SK-N-SH (cell line): ENCODE results near the gene MICB. TPM values are rescaled to one million over a fixed set of nuclear protein-coding genes. Genes with fewer than 3 reads are reported as not detected.
A peak's percentile ranks its signal among the peaks of the same experiment; 100 is the strongest.

ENCODE experiments used
- CTCF ChIA-PET: fragments of 300-600, 350-600 bp; formaldehyde crosslinking; extraction: SDS; loops from one replicate; lab custom pipeline; 2021; lab: Yijun Ruan, JAX
- POLR2A ChIA-PET: fragments of 350-600 bp; sonication (Branson Sonifier 250); formaldehyde crosslinking; extraction: SDS; loops from one replicate; lab custom pipeline; 2020; ENCODE audit warnings: antibody characterized with exemption, inconsistent platforms; lab: Yijun Ruan, JAX
- DNase-seq: peaks from one replicate; pipeline ENCODE4 v3.0.0; 2012
- H2AFZ ChIP-seq: fragments of 200-600 bp; sonication (generic); 2 replicates; pipeline ENCODE4 v1.8.1; 2016; ENCODE audit warnings: antibody characterized with exemption, mild to moderate bottlenecking, low read depth
- H3F3A ChIP-seq: fragments of 200-600 bp; sonication (generic); replicated peaks from 2 replicates; pipeline ENCODE3; 2016; ENCODE audit warnings: antibody characterized with exemption, mild to moderate bottlenecking; ENCODE audit not compliant: insufficient read depth
- H3K27ac ChIP-seq, 2 experiments: fragments of 200-500 bp in 1 of 2; fragments of 200-600 bp in 1 of 2; sonication (Bioruptor generic) in 1 of 2; sonication (generic), shearing (Covaris generic) in 1 of 2; 2 replicates each; pipeline versions ENCODE4 v1.5.1 to v1.6.1; 2014 to 2016; ENCODE audit warnings: low read depth in 2 of 2, inconsistent platforms in 1 of 2, low read length in 1 of 2, mild to moderate bottlenecking in 1 of 2, mixed read lengths in 1 of 2
- H3K27me3 ChIP-seq: fragments of 200-600 bp; sonication (generic), shearing (Covaris generic); 2 replicates; pipeline ENCODE4 v1.6.1; 2016; ENCODE audit warnings: mixed run types; ENCODE audit not compliant: insufficient read depth
- H3K36me3 ChIP-seq, 2 experiments: fragments of 200-500 bp in 1 of 2; fragments of 200-600 bp in 1 of 2; sonication (Bioruptor generic) in 1 of 2; sonication (generic) in 1 of 2; replicated peaks in 1 of 2; 2 replicates each; pipeline versions ENCODE3 to v1.5.1; 2014 to 2016; ENCODE audit warnings: low read length in 1 of 2, mild to moderate bottlenecking in 1 of 2; ENCODE audit not compliant: insufficient read depth in 2 of 2, control insufficient read depth in 1 of 2
- H3K4me1 ChIP-seq, 2 experiments: fragments of 200-500 bp in 1 of 2; fragments of 200-600 bp in 1 of 2; sonication (Bioruptor generic) in 1 of 2; sonication (generic), shearing (Covaris generic) in 1 of 2; 2 replicates each; pipeline versions ENCODE4 v1.5.1 to v1.6.1; 2014 to 2016; ENCODE audit warnings: low read depth in 1 of 2, low read length in 1 of 2, mixed run types in 1 of 2; ENCODE audit not compliant: insufficient read depth in 2 of 2, control insufficient read depth in 1 of 2
- H3K4me2 ChIP-seq: fragments of 200-600 bp; sonication (generic), shearing (Covaris generic); 2 replicates; pipeline ENCODE4 v1.6.1; 2017; ENCODE audit warnings: mixed run types
- H3K4me3 ChIP-seq, 2 experiments: fragments of 200-500 bp in 1 of 2; fragments of 200-600 bp in 1 of 2; sonication (Bioruptor generic) in 1 of 2; sonication (generic), shearing (Covaris generic) in 1 of 2; 2 replicates each; pipeline versions ENCODE4 v1.5.1 to v1.8.1; 2014 to 2016; ENCODE audit warnings: low read depth in 2 of 2, inconsistent platforms in 1 of 2, low read length in 1 of 2, mild to moderate bottlenecking in 1 of 2, mixed read lengths in 1 of 2, moderate library complexity in 1 of 2
- H3K79me2 ChIP-seq: fragments of 200-600 bp; sonication (generic); 2 replicates; pipeline ENCODE4 v1.8.1; 2017; ENCODE audit warnings: mild to moderate bottlenecking; ENCODE audit not compliant: insufficient read depth
- H3K9ac ChIP-seq: fragments of 200-600 bp; sonication (generic); 2 replicates; pipeline ENCODE4 v1.6.1; 2017; ENCODE audit warnings: mixed run types
- H3K9me2 ChIP-seq: fragments of 200-600 bp; sonication (generic); 2 replicates; pipeline ENCODE4 v1.6.1; 2017; ENCODE audit warnings: mixed run types
- H3K9me3 ChIP-seq: fragments of 200-600 bp; sonication (generic); 2 replicates; pipeline ENCODE4 v1.6.1; 2017; ENCODE audit warnings: mixed run types, mild to moderate bottlenecking, moderate library complexity
- H4K20me1 ChIP-seq: fragments of 200-600 bp; sonication (generic); 2 replicates; pipeline ENCODE4 v1.6.1; 2017; ENCODE audit warnings: mild to moderate bottlenecking, mixed run types; ENCODE audit not compliant: insufficient read depth
- CHD2 ChIP-seq: fragments of 150-350 bp; IDR thresholded peaks from 2 replicates; pipeline ENCODE4 v1.6.1; 2018; ENCODE audit warnings: low read length; ENCODE audit not compliant: partially characterized antibody
- FOSL2 ChIP-seq: IDR thresholded peaks from 2 replicates; pipeline ENCODE4 v1.4.0; 2012; ENCODE audit warnings: low read depth, mild to moderate bottlenecking, moderate library complexity, borderline replicate concordance
- FOXJ3 ChIP-seq: sonication (generic); formaldehyde crosslinking; IDR thresholded peaks from 2 replicates; pipeline ENCODE4 v1.5.1; 2020; ENCODE audit warnings: mild to moderate bottlenecking, missing genetic modification reagents
- GABPA ChIP-seq: IDR thresholded peaks from 2 replicates; pipeline ENCODE4 v1.4.0; 2012; ENCODE audit warnings: low read depth, mild to moderate bottlenecking
- GATA2 ChIP-seq: sonication (generic); formaldehyde crosslinking; IDR thresholded peaks from 2 replicates; pipeline ENCODE4 v1.5.0; 2020; ENCODE audit warnings: mild to moderate bottlenecking, missing genetic modification reagents
- JUND ChIP-seq: IDR thresholded peaks from 2 replicates; pipeline ENCODE4 v1.4.0; 2012
- NRF1 ChIP-seq: IDR thresholded peaks from 2 replicates; pipeline ENCODE4 v1.6.1; 2012; ENCODE audit warnings: low read depth, mild to moderate bottlenecking, low read length
- RAD21 ChIP-seq: IDR thresholded peaks from 2 replicates; pipeline ENCODE4 v1.6.1; 2012; ENCODE audit warnings: mild to moderate bottlenecking, low read length
- RCOR1 ChIP-seq: fragments of 150-350 bp; IDR thresholded peaks from 2 replicates; pipeline ENCODE4 v1.6.1; 2017; ENCODE audit warnings: antibody characterized with exemption, low read length
- RFX5 ChIP-seq: IDR thresholded peaks from 2 replicates; pipeline ENCODE4 v1.6.1; 2012; ENCODE audit warnings: mild to moderate bottlenecking, improper control_type of control experiment, low read length
- RXRA ChIP-seq: IDR thresholded peaks from 2 replicates; pipeline ENCODE4 v1.4.0; 2012; ENCODE audit warnings: low read depth, mild to moderate bottlenecking, borderline replicate concordance
- TCF12 ChIP-seq: IDR thresholded peaks from 2 replicates; pipeline ENCODE4 v1.4.0; 2012
- TEAD4 ChIP-seq: IDR thresholded peaks from 2 replicates; pipeline ENCODE4 v1.4.0; 2012; ENCODE audit warnings: mild to moderate bottlenecking, borderline replicate concordance; ENCODE audit not compliant: insufficient read depth
- YY1 ChIP-seq: IDR thresholded peaks from 2 replicates; pipeline ENCODE4 v1.4.0; 2012; ENCODE audit warnings: low read depth, mild to moderate bottlenecking
- WGBS: methylation state at CpG from one replicate; pipeline ENCODE4 v1.1.6; 2017; ENCODE audit warnings: low lambda C conversion rate; 5-methylcytosine and 5-hydroxymethylcytosine counted together
- polyA plus RNA-seq, 3 experiments: library from polyadenylated mRNA; depleted of rRNA; stranded (reverse); fragments of >200 nt; gene quantifications; 2 replicates each; pipeline ENCODE4 v1.2.3, GENCODE V29; 2012
- TF ChIP-seq, protein P1 (sequence below): IDR thresholded peaks from 2 replicates; pipeline ENCODE4 v1.4.0; 2012; ENCODE audit warnings: low read depth, borderline replicate concordance
- TF ChIP-seq, protein P2 (sequence below): IDR thresholded peaks from 2 replicates; pipeline ENCODE4 v1.4.0; 2012; ENCODE audit warnings: low read depth
- TF ChIP-seq, protein P3 (sequence below): IDR thresholded peaks from 2 replicates; pipeline ENCODE4; 2012
- TF ChIP-seq, protein P4 (sequence below): IDR thresholded peaks from 2 replicates; pipeline ENCODE4 v1.6.1; 2012; ENCODE audit warnings: mild to moderate bottlenecking, low read depth, low read length, moderate library complexity
- TF ChIP-seq, protein P5 (sequence below): fragments of 150-350 bp; IDR thresholded peaks from 2 replicates; pipeline ENCODE4 v1.6.1; 2016; ENCODE audit warnings: mild to moderate bottlenecking, low read depth, low read length

The MICB gene
- polyA plus RNA-seq, 1 of the 3 experiments (the other 2 are of a cell fraction): 9.7 TPM

DNA sequence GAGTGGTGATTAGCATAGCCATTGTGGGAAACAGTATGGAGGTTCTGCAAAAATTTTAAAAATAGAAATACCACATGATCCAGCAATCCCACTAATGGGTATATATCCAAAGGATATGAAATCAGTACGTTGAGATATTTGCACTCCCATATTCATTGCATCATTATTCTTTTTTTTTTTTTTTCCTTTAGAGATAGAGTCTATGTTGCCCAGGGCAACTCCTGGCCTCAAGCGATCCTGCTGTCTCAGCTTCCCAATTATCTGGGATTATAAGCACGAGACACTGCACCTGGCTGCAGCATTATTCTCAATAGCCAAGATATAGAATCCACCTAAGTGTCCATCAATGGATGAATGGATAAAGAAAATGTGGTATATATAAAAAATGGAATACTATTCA lies 23.9 kb downstream of the MICB start:
- Histone ChIP-seq H2AFZ (no peak overlapping the region), H3K36me3 (no peaks in the 10 kb centered on the region), H3F3A (no peaks in the 10 kb centered on the region), H3K79me2 (no peaks in the 10 kb centered on the region), H3K27ac (no peak overlapping the region), H3K4me2 (no peak overlapping the region), H3K4me1 (peaks cover 0 to 13% of the 10 kb centered on the region in 2 experiments; a peak in 2 of 4 replicates), H3K9me3 (no peaks in the 10 kb centered on the region), H3K9me2 (no peaks in the 10 kb centered on the region), H3K27me3 (peaks cover 11% of the 10 kb centered on the region; the same call in 1 of the 2 replicates), H3K4me3 (no peak overlapping the region), H3K9ac (no peak overlapping the region), H4K20me1 (no peaks in the 10 kb centered on the region)
- CTCF ChIA-PET: no interaction called here
- POLR2A ChIA-PET: no interaction called here
- TF ChIP-seq, protein P1, sequence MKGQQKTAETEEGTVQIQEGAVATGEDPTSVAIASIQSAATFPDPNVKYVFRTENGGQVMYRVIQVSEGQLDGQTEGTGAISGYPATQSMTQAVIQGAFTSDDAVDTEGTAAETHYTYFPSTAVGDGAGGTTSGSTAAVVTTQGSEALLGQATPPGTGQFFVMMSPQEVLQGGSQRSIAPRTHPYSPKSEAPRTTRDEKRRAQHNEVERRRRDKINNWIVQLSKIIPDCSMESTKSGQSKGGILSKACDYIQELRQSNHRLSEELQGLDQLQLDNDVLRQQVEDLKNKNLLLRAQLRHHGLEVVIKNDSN: no peak
- DNase-seq: no peak
- WGBS: 5% methylated on average over 3 of the region's 3 CpGs

DNA sequence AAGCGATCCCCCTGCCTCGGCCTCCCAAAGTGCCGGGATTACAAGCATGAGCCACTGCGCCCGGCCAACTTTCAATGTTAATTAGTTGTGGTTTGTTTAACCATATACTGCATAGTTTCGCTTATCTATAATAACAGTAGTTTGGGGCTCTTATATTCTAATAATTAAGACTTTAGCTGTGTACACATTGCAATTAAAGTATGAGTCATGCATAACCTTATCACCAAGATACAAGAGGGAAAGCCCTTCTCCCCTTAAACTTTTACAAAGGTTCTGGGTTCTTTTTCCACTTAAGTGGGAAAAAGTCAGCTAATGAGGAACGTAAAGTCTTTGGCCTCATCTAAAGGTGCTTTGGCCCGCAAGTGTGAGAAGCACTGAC lies 27.6 kb downstream of the MICB start:
- peaks cover 0 to 14% of the 10 kb centered on the region in 2 experiments; a peak in 2 of 4 replicates for H3K4me1 ChIP-seq
- no peak overlapping the region for H3K4me3 ChIP-seq
- H3K9me3 ChIP-seq: no peaks in the 10 kb centered on the region
- H3K36me3 ChIP-seq: peaks cover 6 to 11% of the 10 kb centered on the region in 2 experiments
- DNase-seq: no peak
- POLR2A ChIA-PET: interaction anchor here (0.6 kb wide), 1 partner anchor 127 kb away, joined by 4 read pairs; the partner anchor contains the start of gene BAG6
- no peaks in the 10 kb centered on the region for H3K9me2 ChIP-seq
- H3K9ac ChIP-seq: 0 out of 2 replicates have a peak overlapping the region, but pooled peaks have one; percentile 12
- no peaks in the 10 kb centered on the region for H3K27me3 ChIP-seq
- CTCF ChIA-PET: interaction anchor here (1.2 to 1.4 kb wide), 2 partner anchors 31 to 73 kb away, joined by 3 to 5 read pairs; no protein-coding TSS in a partner anchor
- WGBS: 66% methylated on average over 8 of the region's 8 CpGs
- peak overlapping the region; percentile 64; the same call in 1 of the 2 replicates for H3K4me2 ChIP-seq
- TF ChIP-seq RFX5 (no peak), YY1 (no peak), FOSL2 (no peak), RXRA (no peak), TCF12 (no peak), CHD2 (no peak), FOXJ3 (CRISPR knock-in tag) (no peak), GATA2 (CRISPR knock-in tag) (no peak), RCOR1 (no peak), GABPA (no peak), NRF1 (no peak), JUND (no peak), RAD21 (no peak), TEAD4 (no peak)
- TF ChIP-seq, protein P2, sequence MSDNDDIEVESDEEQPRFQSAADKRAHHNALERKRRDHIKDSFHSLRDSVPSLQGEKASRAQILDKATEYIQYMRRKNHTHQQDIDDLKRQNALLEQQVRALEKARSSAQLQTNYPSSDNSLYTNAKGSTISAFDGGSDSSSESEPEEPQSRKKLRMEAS: no peak
- TF ChIP-seq, protein P3, sequence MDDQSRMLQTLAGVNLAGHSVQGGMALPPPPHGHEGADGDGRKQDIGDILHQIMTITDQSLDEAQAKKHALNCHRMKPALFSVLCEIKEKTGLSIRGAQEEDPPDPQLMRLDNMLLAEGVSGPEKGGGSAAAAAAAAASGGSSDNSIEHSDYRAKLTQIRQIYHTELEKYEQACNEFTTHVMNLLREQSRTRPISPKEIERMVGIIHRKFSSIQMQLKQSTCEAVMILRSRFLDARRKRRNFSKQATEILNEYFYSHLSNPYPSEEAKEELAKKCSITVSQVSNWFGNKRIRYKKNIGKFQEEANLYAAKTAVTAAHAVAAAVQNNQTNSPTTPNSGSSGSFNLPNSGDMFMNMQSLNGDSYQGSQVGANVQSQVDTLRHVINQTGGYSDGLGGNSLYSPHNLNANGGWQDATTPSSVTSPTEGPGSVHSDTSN: no peak
- TF ChIP-seq, protein P4, sequence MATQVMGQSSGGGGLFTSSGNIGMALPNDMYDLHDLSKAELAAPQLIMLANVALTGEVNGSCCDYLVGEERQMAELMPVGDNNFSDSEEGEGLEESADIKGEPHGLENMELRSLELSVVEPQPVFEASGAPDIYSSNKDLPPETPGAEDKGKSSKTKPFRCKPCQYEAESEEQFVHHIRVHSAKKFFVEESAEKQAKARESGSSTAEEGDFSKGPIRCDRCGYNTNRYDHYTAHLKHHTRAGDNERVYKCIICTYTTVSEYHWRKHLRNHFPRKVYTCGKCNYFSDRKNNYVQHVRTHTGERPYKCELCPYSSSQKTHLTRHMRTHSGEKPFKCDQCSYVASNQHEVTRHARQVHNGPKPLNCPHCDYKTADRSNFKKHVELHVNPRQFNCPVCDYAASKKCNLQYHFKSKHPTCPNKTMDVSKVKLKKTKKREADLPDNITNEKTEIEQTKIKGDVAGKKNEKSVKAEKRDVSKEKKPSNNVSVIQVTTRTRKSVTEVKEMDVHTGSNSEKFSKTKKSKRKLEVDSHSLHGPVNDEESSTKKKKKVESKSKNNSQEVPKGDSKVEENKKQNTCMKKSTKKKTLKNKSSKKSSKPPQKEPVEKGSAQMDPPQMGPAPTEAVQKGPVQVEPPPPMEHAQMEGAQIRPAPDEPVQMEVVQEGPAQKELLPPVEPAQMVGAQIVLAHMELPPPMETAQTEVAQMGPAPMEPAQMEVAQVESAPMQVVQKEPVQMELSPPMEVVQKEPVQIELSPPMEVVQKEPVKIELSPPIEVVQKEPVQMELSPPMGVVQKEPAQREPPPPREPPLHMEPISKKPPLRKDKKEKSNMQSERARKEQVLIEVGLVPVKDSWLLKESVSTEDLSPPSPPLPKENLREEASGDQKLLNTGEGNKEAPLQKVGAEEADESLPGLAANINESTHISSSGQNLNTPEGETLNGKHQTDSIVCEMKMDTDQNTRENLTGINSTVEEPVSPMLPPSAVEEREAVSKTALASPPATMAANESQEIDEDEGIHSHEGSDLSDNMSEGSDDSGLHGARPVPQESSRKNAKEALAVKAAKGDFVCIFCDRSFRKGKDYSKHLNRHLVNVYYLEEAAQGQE: no peak
- TF ChIP-seq, protein P5, sequence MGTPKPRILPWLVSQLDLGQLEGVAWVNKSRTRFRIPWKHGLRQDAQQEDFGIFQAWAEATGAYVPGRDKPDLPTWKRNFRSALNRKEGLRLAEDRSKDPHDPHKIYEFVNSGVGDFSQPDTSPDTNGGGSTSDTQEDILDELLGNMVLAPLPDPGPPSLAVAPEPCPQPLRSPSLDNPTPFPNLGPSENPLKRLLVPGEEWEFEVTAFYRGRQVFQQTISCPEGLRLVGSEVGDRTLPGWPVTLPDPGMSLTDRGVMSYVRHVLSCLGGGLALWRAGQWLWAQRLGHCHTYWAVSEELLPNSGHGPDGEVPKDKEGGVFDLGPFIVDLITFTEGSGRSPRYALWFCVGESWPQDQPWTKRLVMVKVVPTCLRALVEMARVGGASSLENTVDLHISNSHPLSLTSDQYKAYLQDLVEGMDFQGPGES: no peak
- H3K27ac ChIP-seq: peak overlapping the region in 1 of 2 experiments; percentile 80; a peak in 2 of 4 replicates
- 0 out of 2 replicates have a peak overlapping the region, but pooled peaks have one; percentile 29 for H2AFZ ChIP-seq
- H3K79me2 ChIP-seq: no peaks in the 10 kb centered on the region
- peaks cover 7% of the 10 kb centered on the region; the same call in 1 of the 2 replicates for H4K20me1 ChIP-seq
- peaks cover 12% of the 10 kb centered on the region for H3F3A ChIP-seq
